ENCODE measurements around the gene ABHD17C.
"Not testable (repeated sequence)": the region's sequence is repeated elsewhere in the genome, so short reads cannot be mapped to it uniquely, and the experiment has no call there.

The ABHD17C gene

DNA sequence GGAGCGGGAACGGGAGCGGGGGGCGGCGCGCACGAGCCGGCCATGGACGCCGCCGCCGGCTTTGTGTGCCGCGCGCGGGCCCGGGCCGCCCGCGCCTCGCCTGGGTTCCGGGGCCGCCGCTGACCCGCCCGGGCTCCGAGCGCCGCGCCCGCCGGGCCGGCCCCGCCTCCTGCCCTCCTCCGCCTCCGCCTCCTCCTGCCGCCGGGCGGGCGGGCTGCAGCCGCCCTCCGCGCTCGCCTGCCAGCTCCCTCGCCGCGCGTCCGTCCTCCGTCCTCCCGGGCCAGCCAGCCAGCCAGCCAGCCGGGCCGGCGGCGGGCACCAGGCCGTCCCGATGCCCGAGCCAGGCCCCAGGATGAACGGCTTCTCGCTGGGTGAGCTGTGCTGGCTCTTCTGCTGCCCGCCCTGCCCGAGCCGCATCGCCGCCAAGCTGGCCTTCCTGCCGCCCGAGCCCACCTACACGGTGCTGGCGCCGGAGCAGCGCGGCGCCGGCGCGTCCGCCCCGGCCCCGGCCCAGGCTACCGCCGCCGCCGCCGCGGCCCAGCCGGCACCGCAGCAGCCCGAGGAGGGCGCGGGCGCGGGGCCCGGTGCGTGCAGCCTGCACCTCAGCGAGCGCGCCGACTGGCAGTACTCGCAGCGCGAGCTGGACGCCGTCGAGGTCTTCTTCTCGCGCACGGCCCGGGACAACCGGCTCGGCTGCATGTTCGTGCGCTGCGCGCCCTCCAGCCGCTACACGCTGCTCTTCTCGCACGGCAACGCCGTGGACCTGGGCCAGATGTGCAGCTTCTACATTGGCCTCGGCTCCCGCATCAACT lies at the start of gene ABHD17C:
Gene ABHD17C, plus strand, starts transcription at position 212 of the 812 bp plus-strand sequence. Its CDS starts 120 bp downstream, at position 332.
- peak; percentile 77 for DNase-seq (ENCODE audit: low read depth)
- peak within 1 kb of the TSS; percentile 95 for H3K4me3 ChIP-seq (ENCODE audit: low read length)
- TF ChIP-seq, protein P1, sequence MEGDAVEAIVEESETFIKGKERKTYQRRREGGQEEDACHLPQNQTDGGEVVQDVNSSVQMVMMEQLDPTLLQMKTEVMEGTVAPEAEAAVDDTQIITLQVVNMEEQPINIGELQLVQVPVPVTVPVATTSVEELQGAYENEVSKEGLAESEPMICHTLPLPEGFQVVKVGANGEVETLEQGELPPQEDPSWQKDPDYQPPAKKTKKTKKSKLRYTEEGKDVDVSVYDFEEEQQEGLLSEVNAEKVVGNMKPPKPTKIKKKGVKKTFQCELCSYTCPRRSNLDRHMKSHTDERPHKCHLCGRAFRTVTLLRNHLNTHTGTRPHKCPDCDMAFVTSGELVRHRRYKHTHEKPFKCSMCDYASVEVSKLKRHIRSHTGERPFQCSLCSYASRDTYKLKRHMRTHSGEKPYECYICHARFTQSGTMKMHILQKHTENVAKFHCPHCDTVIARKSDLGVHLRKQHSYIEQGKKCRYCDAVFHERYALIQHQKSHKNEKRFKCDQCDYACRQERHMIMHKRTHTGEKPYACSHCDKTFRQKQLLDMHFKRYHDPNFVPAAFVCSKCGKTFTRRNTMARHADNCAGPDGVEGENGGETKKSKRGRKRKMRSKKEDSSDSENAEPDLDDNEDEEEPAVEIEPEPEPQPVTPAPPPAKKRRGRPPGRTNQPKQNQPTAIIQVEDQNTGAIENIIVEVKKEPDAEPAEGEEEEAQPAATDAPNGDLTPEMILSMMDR (IDR thresholded peaks at IDR 0.05; ENCODE audit: insufficient read depth, low read depth, low read length, missing control alignments) = no peak

DNA sequence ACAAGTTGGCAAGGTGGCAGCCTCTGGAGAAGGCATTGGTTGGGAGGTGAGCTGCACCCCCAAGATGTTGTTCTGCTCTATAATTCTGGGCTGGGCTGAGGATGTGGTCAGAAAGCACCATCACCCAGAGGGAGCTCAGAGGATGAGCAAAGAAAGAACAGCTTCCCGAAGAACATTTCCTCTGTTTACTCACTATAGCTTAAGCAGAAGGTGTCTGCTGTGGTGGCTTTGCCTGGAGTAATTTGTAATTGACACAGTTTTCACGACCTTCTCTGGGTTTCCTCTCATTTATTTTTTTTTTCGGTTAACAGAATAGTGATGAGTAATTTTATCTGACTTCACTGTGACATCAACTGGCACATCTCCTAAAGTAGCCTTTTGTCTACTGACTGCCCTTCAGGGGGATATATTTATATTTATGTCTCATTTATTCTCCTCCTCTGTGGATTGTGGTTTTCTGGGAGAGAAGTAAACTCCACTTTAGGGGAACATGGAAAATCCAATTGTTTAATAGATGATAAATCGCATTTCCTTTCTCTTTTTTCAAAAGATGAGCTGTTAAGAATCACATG lies 49.5 kb upstream of the ABHD17C start:
- DNase-seq (ENCODE audit: low read depth) = no peak
- TF ChIP-seq, protein P1 (IDR thresholded peaks at IDR 0.05; ENCODE audit: insufficient read depth, low read depth, low read length, missing control alignments) = no peak
- H3K4me3 ChIP-seq (ENCODE audit: low read length) = no peak overlapping the region

DNA sequence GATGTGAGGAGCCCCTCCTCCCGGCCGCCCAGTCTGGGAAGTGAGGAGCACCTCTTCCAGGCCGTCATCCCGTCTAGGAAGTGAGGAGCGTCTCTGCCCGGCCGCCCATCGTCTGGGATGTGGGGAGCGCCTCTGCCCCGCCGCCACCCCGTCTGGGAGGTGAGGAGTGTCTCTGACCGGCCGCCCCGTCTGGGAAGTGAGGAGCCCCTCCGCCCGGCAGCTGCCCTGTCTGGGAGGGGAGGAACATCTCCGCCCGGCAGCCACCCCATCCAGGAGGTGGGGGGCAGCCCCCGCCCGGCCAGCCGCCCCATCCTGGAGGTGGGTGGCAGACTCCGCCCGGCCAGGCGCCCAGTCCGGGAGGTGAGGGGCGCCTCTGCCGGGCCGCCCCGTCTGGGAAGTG lies 47.7 kb upstream of the ABHD17C start:
- H3K4me3 ChIP-seq (ENCODE audit: low read length); DNase-seq (ENCODE audit: low read depth): not testable (repeated sequence)

DNA sequence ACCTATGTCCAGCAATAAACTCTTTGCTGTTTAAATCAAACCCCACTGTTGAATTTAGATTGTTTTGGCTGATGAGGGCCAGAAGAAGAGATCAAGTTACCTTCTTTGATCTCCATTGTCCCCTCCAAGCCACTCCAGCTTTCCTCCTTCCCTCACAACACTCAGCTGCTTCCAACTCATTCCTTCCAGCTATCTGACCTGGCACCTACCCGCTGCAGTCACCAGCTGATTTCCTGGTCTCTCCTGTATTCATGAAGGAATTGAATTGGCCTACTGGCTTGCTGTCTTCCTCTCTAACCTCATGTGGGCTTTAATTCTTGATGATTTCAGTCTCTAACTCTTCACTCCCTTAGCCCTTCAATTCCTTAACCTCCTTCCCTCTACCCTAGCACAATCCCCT lies 40.8 kb upstream of the ABHD17C start:
- TF ChIP-seq, protein P1 (IDR thresholded peaks at IDR 0.05; ENCODE audit: insufficient read depth, low read depth, low read length, missing control alignments) = no peak
- no peak for DNase-seq (ENCODE audit: low read depth)
- no peak overlapping the region for H3K4me3 ChIP-seq (ENCODE audit: low read length)

DNA sequence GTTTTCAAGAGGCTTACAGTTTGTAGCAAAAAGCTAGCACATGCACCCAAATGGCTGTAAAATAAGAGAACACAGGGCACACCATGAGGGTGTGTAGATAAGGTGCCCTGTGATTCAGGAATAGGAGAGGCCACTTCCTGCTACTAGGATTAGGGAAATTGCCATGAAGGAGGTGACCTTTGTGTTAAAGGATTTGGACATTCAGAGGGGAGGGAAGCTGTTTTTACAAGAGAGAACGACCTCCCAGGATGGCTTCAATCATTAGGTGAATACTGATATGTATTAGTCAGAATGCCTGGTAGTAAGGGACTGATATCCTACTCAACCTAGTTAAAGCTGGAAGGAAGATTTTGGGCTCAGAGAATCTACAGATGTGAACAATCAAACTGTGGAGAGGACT lies 35.7 kb upstream of the ABHD17C start:
- DNase-seq (ENCODE audit: low read depth) = no peak
- no peak overlapping the region for H3K4me3 ChIP-seq (ENCODE audit: low read length)
- TF ChIP-seq, protein P1 (IDR thresholded peaks at IDR 0.05; ENCODE audit: insufficient read depth, low read depth, low read length, missing control alignments) = no peak

DNA sequence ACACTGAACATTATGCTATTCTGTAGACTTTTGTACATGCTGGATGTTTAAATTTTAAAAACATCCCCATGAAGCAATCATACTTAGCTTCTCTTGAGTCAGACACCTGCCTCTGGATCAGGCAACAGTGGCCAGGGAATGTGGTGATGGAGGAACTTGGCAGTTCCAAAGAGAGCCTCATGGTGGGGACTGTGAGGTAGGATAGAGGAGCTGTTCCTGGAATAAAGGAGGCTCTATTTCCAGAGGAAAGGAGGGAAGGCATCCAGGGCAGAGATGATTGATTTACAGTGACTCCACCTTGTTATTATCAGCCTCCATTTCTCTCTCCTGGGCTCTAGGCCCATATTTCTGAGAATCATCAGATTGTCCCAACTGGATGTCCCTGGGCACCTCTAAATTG lies 35.0 kb upstream of the ABHD17C start:
- no peak overlapping the region for H3K4me3 ChIP-seq (ENCODE audit: low read length)
- TF ChIP-seq, protein P1 (IDR thresholded peaks at IDR 0.05; ENCODE audit: insufficient read depth, low read depth, low read length, missing control alignments) = peak; percentile 78
- peak; percentile 81 for DNase-seq (ENCODE audit: low read depth)

DNA sequence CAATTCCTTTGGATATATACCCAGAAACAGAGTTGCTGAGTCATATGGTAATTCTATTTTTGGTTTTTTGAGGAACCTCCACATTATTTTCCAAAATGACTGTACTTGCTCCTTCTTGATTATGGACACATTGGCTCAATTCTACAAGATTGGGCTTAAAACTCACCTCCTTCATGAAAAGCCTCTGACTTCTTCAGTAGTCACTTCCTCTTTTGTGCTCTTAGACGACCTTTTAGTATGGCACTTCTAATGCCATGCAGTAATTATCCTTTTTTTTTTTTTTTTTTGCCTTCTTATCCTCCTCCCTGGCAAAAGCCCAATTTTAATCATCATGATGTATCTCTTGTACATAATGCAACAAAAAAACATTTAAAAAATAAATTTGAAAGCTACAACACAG lies 33.0 kb upstream of the ABHD17C start:
- DNase-seq (ENCODE audit: low read depth) = no peak
- no peak overlapping the region for H3K4me3 ChIP-seq (ENCODE audit: low read length)

More for the DNA sequence above, 33.0 kb upstream of the ABHD17C start:
- TF ChIP-seq, protein P1 (IDR thresholded peaks at IDR 0.05; ENCODE audit: insufficient read depth, low read depth, low read length, missing control alignments) = no peak
